Measurements from ENCODE around the gene JAKMIP1.

The JAKMIP1 gene

GRCh38 chr4:5979981-5980380 lies 220.4 kb downstream of the JAKMIP1 start:
- TF ChIP-seq, protein P1, sequence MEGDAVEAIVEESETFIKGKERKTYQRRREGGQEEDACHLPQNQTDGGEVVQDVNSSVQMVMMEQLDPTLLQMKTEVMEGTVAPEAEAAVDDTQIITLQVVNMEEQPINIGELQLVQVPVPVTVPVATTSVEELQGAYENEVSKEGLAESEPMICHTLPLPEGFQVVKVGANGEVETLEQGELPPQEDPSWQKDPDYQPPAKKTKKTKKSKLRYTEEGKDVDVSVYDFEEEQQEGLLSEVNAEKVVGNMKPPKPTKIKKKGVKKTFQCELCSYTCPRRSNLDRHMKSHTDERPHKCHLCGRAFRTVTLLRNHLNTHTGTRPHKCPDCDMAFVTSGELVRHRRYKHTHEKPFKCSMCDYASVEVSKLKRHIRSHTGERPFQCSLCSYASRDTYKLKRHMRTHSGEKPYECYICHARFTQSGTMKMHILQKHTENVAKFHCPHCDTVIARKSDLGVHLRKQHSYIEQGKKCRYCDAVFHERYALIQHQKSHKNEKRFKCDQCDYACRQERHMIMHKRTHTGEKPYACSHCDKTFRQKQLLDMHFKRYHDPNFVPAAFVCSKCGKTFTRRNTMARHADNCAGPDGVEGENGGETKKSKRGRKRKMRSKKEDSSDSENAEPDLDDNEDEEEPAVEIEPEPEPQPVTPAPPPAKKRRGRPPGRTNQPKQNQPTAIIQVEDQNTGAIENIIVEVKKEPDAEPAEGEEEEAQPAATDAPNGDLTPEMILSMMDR (IDR thresholded peaks at IDR 0.05; ENCODE audit: poor library complexity, severe bottlenecking) = peak; percentile 19
- Histone ChIP-seq H3K27ac (ENCODE audit: poor library complexity, severe bottlenecking) (no peak overlapping the region), H3K27me3 (ENCODE audit: insufficient read depth, poor library complexity, severe bottlenecking) (peaks cover 16% of the 10 kb centered on the region), H3K4me3 (ENCODE audit: severe bottlenecking) (no peak overlapping the region), H3K4me1 (ENCODE audit: insufficient read depth, poor library complexity, severe bottlenecking) (no peaks in the 10 kb centered on the region), H3K9me3 (ENCODE audit: severe bottlenecking) (peaks cover 5% of the 10 kb centered on the region), H3K36me3 (ENCODE audit: low read depth) (no peaks in the 10 kb centered on the region)
- DNase-seq (ENCODE audit: low spot score) (peak; percentile 44), ATAC-seq (ENCODE audit: low read depth) (peak; percentile 45; the same call in 1 of the 3 replicates)

GRCh38 chr4:5976921-5977320 lies 223.4 kb downstream of the JAKMIP1 start:
- Histone ChIP-seq H3K36me3 (ENCODE audit: low read depth) (no peaks in the 10 kb centered on the region), H3K4me1 (ENCODE audit: insufficient read depth, poor library complexity, severe bottlenecking) (no peaks in the 10 kb centered on the region), H3K27ac (ENCODE audit: poor library complexity, severe bottlenecking) (no peak overlapping the region), H3K4me3 (ENCODE audit: severe bottlenecking) (no peak overlapping the region), H3K27me3 (ENCODE audit: insufficient read depth, poor library complexity, severe bottlenecking) (peaks cover 16% of the 10 kb centered on the region), H3K9me3 (ENCODE audit: severe bottlenecking) (no peaks in the 10 kb centered on the region)
- no peak for ATAC-seq (ENCODE audit: low read depth)
- TF ChIP-seq, protein P1 (IDR thresholded peaks at IDR 0.05; ENCODE audit: poor library complexity, severe bottlenecking) = no peak
- peak; percentile 18 for DNase-seq (ENCODE audit: low spot score)

DNA sequence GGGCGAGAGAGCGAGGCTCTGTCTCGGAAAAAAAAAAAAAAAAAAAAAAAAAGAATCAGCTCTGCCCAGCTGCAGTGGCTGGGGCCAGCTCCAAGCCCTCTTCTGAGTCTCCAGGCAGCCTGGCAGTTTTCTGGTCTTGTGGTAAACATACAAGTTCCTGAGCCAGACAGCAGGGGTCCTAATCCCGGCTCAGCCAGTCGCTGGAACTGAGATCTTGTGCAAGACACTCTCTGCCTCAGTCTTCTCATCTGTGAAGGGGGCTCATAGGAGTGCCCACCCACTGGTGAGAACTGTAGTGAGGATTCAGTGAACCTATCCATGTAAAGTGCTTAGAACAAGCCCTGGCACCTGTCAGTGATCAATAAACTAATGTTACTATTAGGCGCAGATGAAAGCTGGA lies 223.9 kb downstream of the JAKMIP1 start:
- TF ChIP-seq, protein P1 (IDR thresholded peaks at IDR 0.05; ENCODE audit: poor library complexity, severe bottlenecking) = no peak
- peaks cover 16% of the 10 kb centered on the region for H3K27me3 ChIP-seq (ENCODE audit: insufficient read depth, poor library complexity, severe bottlenecking)
- H3K4me3 ChIP-seq (ENCODE audit: severe bottlenecking) = no peak overlapping the region
- H3K9me3 ChIP-seq (ENCODE audit: severe bottlenecking) = no peaks in the 10 kb centered on the region
- no peak for ATAC-seq (ENCODE audit: low read depth)
- H3K4me1 ChIP-seq (ENCODE audit: insufficient read depth, poor library complexity, severe bottlenecking) = no peaks in the 10 kb centered on the region
- no peak for DNase-seq (ENCODE audit: low spot score)
- H3K36me3 ChIP-seq (ENCODE audit: low read depth) = no peaks in the 10 kb centered on the region
- no peak overlapping the region for H3K27ac ChIP-seq (ENCODE audit: poor library complexity, severe bottlenecking)
